Measurements from ENCODE around the gene PEX5.
"Not testable (repeated sequence)": the region's sequence is repeated elsewhere in the genome, so short reads cannot be mapped to it uniquely, and the experiment has no call there.

The PEX5 gene

GRCh38 chr12:7219599-7220243 lies 30.2 kb downstream of the PEX5 start:
- peak; percentile 54 for DNase-seq

GRCh38 chr12:7221486-7221885 lies 32.0 kb downstream of the PEX5 start:
- no peak for DNase-seq

- DNase-seq: no peak
Measured at GRCh38 chr12:7229741-7230140, 40.3 kb downstream of the PEX5 start.

- no peak for DNase-seq
Measured at GRCh38 chr12:7241404-7242005, 52.0 kb downstream of the PEX5 start.

- no peak for DNase-seq
Measured at GRCh38 chr12:7242176-7243101, 53.0 kb downstream of the PEX5 start.

GRCh38 chr12:7251328-7251996 lies 62.0 kb downstream of the PEX5 start:
- DNase-seq: not testable (repeated sequence)

- no peak for DNase-seq
Measured at GRCh38 chr12:7259060-7259459, 69.6 kb downstream of the PEX5 start.
